ENCODE results near the gene LRRC36. TPM values are rescaled to one million over a fixed set of nuclear protein-coding genes. Genes with fewer than 3 reads are reported as not detected.

Gene LRRC36
- total and polyA plus RNA-seq, 2 donors from 2014 or later = 2.6 to 3.1 TPM

DNA sequence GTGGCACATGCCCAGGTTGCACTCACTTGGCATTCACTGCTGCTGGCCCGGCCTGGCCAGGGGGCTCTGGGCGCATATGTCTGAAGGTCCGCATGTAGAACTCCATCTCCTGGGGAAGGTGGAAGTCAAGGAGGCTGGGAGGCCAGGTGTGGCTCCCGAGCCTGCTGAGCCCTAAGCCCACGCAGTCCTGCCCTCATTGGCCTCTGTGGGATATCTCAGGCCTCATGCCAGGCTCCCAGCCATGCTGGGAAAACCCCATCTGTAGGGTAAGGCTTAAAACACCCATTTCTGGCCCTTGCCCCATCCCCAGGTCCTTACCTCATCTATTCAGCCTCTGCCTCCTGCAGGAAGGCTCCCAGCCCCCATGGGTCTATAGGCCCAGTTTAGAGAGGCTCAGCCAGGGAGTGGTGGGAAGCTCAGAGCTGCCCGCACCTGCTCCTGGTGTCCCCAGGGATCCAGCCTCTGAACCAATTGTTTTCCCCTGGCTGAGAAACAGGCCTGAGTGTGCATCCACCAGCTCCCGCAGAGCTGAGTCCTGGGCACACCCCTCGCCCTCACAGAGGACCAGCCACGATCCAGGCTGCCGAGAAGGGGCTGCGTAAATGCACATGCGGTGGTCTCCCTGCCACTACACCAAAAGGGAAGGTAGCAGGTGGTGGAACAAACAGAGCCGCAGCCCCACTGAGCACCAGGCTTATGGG is 69.0 kb downstream of the LRRC36 start:
- no peak overlapping the region for H3K9ac ChIP-seq (ENCODE audit: low read length in 3 of 3)
- H3K4me1 ChIP-seq (ENCODE audit: control insufficient read depth in 2 of 3, insufficient read depth in 2 of 3, low read depth in 1 of 3, low read length in 3 of 3) = peaks cover 0 to 36% (median 0%) of the 10 kb centered on the region in 3 donors
- H3K9me3 ChIP-seq (ENCODE audit: control insufficient read depth in 2 of 3, insufficient read depth in 1 of 3, low read length in 3 of 3) = no peaks in the 10 kb centered on the region
- H3K4me3 ChIP-seq (ENCODE audit: low read length in 3 of 3) = no peak overlapping the region
- intact Hi-C loops (cut with DNase I) = no loop called here
- FAIRE-seq (no peak), DNase-seq (peak in 2 of 5 donors; percentile 62 to 66)
- H3K36me3 ChIP-seq (ENCODE audit: control insufficient read depth in 2 of 3, insufficient read depth in 3 of 3, low read length in 3 of 3) = no peaks in the 10 kb centered on the region
- H3K27ac ChIP-seq (ENCODE audit: low read depth in 2 of 2, low read length in 2 of 2) = peak overlapping the region in 1 of 2 donors; percentile 16
- no peaks in the 10 kb centered on the region for H3K27me3 ChIP-seq (ENCODE audit: control insufficient read depth, insufficient read depth, low read length)
- TF ChIP-seq, protein P1, sequence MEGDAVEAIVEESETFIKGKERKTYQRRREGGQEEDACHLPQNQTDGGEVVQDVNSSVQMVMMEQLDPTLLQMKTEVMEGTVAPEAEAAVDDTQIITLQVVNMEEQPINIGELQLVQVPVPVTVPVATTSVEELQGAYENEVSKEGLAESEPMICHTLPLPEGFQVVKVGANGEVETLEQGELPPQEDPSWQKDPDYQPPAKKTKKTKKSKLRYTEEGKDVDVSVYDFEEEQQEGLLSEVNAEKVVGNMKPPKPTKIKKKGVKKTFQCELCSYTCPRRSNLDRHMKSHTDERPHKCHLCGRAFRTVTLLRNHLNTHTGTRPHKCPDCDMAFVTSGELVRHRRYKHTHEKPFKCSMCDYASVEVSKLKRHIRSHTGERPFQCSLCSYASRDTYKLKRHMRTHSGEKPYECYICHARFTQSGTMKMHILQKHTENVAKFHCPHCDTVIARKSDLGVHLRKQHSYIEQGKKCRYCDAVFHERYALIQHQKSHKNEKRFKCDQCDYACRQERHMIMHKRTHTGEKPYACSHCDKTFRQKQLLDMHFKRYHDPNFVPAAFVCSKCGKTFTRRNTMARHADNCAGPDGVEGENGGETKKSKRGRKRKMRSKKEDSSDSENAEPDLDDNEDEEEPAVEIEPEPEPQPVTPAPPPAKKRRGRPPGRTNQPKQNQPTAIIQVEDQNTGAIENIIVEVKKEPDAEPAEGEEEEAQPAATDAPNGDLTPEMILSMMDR (IDR thresholded peaks at IDR 0.05; ENCODE audit: borderline replicate concordance, extremely low read depth, insufficient read depth) = no peak

DNA sequence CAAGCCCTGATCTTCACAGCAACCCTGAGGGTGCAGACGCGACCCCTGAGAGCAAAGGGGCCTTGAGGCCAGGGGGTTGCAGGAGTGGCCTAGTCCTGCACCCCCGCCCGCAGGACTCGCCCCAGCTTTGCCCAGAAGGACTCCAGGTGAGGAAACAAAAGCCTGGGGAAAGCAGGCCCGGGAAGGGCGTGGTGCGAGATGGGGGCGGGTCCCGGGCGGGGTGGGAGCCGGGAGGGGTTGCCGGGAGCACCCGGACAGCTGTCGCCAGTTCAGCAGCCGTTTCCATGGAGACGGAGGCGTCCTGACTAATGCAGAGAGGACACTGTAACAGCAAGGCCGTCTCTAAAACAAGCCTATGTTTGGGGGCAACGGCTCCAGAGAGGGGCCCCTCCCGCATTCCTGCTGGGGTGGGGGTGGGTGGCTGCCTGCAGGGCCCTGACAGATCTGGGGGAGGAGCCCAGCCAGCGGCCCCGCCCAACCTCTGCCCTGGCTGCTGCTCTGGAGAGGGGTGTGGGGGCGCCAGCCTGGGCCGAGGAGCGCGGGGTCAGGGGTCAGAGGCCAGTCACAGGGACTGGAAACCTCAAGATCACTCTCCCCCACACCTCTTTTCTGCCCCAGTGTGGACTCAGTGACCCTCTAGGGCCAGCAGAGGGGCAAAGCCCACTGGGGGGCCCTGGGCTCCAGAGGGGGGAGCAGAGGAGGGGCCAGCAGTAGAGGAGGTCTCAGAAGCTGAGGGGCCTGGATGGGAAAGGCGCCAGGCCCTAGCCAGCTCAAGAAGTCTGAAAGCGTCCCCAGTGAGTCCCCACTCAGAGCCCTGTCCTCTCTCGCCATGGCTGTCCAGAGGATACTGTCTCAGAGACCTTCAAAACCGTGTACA is 69.8 kb downstream of the LRRC36 start:
- peaks cover 0 to 34% (median 0%) of the 10 kb centered on the region in 3 donors for H3K4me1 ChIP-seq (ENCODE audit: control insufficient read depth in 2 of 3, insufficient read depth in 2 of 3, low read depth in 1 of 3, low read length in 3 of 3)
- intact Hi-C loops (cut with DNase I) = no loop called here
- H3K27ac ChIP-seq (ENCODE audit: low read depth in 2 of 2, low read length in 2 of 2) = peak overlapping the region; percentile 51 to 60
- H3K9me3 ChIP-seq (ENCODE audit: control insufficient read depth in 2 of 3, insufficient read depth in 1 of 3, low read length in 3 of 3) = no peaks in the 10 kb centered on the region
- no peaks in the 10 kb centered on the region for H3K36me3 ChIP-seq (ENCODE audit: control insufficient read depth in 2 of 3, insufficient read depth in 3 of 3, low read length in 3 of 3)
- no peak for FAIRE-seq
- no peak overlapping the region for H3K4me3 ChIP-seq (ENCODE audit: low read length in 3 of 3)
- peak overlapping the region in 1 of 3 donors; percentile 51 for H3K9ac ChIP-seq (ENCODE audit: low read length in 3 of 3)
- H3K27me3 ChIP-seq (ENCODE audit: control insufficient read depth, insufficient read depth, low read length) = no peaks in the 10 kb centered on the region
- TF ChIP-seq, protein P1 (IDR thresholded peaks at IDR 0.05; ENCODE audit: borderline replicate concordance, extremely low read depth, insufficient read depth) = no peak
- DNase-seq = peak; percentile 93 to 96 (median 94)

DNA sequence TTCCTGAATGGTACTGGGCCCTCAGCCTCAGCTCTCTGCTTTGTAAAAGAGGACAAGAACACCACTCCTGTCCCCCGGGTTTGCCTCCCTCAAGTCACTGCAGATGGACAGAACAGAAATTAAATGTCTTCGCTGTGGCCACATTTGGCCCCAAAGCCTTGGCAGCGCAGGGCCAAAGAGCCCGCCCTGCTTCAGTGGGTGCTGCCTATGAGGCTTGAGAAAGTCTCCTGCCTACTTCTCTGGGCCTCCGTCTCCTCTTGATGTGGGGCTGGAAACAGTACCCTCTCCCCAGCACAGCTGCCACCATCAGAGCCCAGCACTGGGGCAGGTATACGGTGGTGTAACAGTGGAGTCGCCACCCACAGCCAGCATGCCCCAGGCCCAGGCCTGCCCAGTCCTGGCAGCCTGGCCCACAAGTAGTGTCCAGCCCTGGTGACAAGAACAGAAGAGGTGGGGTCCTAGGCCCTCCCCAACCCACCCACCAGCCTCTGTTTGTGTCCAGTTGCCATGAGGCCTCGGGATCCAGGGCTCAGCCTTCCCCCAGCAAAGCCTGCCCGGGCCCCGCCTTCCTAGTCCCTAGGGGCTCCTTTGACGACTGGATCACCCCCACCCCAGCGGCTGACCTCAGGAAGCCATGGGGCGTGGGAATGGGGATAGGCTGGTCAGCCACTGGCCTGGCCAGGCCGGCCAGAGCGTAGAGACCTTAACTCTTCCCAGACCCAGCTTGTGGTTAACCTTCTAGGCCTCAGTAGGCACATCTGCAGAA is 70.6 kb downstream of the LRRC36 start:
- Histone ChIP-seq H3K4me3 (ENCODE audit: low read length in 3 of 3) (no peak overlapping the region), H3K9ac (ENCODE audit: low read length in 3 of 3) (peak overlapping the region in 1 of 3 donors; percentile 51), H3K9me3 (ENCODE audit: control insufficient read depth in 2 of 3, insufficient read depth in 1 of 3, low read length in 3 of 3) (no peaks in the 10 kb centered on the region), H3K36me3 (ENCODE audit: control insufficient read depth in 2 of 3, insufficient read depth in 3 of 3, low read length in 3 of 3) (no peaks in the 10 kb centered on the region), H3K27ac (ENCODE audit: low read depth in 2 of 2, low read length in 2 of 2) (peak overlapping the region; percentile 51 to 60), H3K4me1 (ENCODE audit: control insufficient read depth in 2 of 3, insufficient read depth in 2 of 3, low read depth in 1 of 3, low read length in 3 of 3) (peaks cover 0 to 34% (median 0%) of the 10 kb centered on the region in 3 donors), H3K27me3 (ENCODE audit: control insufficient read depth, insufficient read depth, low read length) (no peaks in the 10 kb centered on the region)
- intact Hi-C loops (cut with DNase I) = no loop called here
- peak in 3 of 5 donors; percentile 35 to 86 (median 74) for DNase-seq
- TF ChIP-seq, protein P1 (IDR thresholded peaks at IDR 0.05; ENCODE audit: borderline replicate concordance, extremely low read depth, insufficient read depth) = no peak
- no peak for FAIRE-seq

All from kidney (tissue), 14 donors.